Activated CD4-positive, alpha-beta T cell treated with anti-CD3 and anti-CD28 coated beads, Interleukin-2, amount 10 ng/mL, durations not matched to agents 7 days and 5 days (primary cell): ENCODE measurements around the gene NNT. TPM values are rescaled to one million over a fixed set of nuclear protein-coding genes. Genes with fewer than 3 reads are reported as not detected.
"Not testable (repeated sequence)": the region's sequence is repeated elsewhere in the genome, so short reads cannot be mapped to it uniquely, and the experiment has no call there.

Source experiments
- CTCF ChIA-PET: fragments of 350-600 bp; sonication (Branson Sonifier 250); formaldehyde crosslinking; loops from one replicate; lab custom pipeline; 2021; ENCODE audit warnings: antibody characterized with exemption; lab: Charles Lee
- POLR2A ChIA-PET: fragments of 350-600 bp; sonication (Branson Sonifier 250); formaldehyde crosslinking; loops from one replicate; lab custom pipeline; 2021; ENCODE audit warnings: antibody characterized with exemption; lab: Charles Lee
- DNase-seq: peaks from one replicate; pipeline ENCODE4 v3.0.0-alpha.2; 2020
- H3K27ac Mint-ChIP-seq: one replicate; pipeline ENCODE4 v1.8.0; 2021; ENCODE audit warnings: mild to moderate bottlenecking, moderate library complexity, mixed read lengths
- H3K27me3 Mint-ChIP-seq: one replicate; pipeline ENCODE4 v1.8.0; 2021; ENCODE audit warnings: mixed read lengths
- H3K36me3 Mint-ChIP-seq: one replicate; pipeline ENCODE4 v1.8.0; 2021; ENCODE audit warnings: low read depth, mixed read lengths
- H3K4me1 Mint-ChIP-seq: one replicate; pipeline ENCODE4 v1.8.0; 2021; ENCODE audit warnings: mixed read lengths
- H3K4me3 Mint-ChIP-seq: one replicate; pipeline ENCODE4 v1.8.0; 2021; ENCODE audit warnings: mild to moderate bottlenecking, moderate library complexity, mixed read lengths
- H3K9me3 Mint-ChIP-seq: one replicate; pipeline ENCODE4 v1.8.0; 2021; ENCODE audit warnings: mixed read lengths
- total RNA-seq, 2 experiments: library from RNA; stranded (reverse); gene quantifications; one replicate each; pipeline ENCODE4 v1.2.3, GENCODE V29; 2021

The NNT gene
- total RNA-seq, 2 experiments from 2014 or later: 101 to 108 TPM

- ChIA-PET POLR2A (no interaction called here), CTCF (no interaction called here)
- H3K4me3 Mint-ChIP-seq: no peak overlapping the region
- no peaks in the 10 kb centered on the region for H3K4me1 Mint-ChIP-seq
- no peak overlapping the region for H3K27ac Mint-ChIP-seq
- no peaks in the 10 kb centered on the region for H3K27me3 Mint-ChIP-seq
- H3K9me3 Mint-ChIP-seq: no peaks in the 10 kb centered on the region
- DNase-seq: no peak
- H3K36me3 Mint-ChIP-seq: peaks cover 12% of the 10 kb centered on the region
Observed at GRCh38 chr5:43589310-43589709, 13.7 kb upstream of the NNT start.

GRCh38 chr5:43590700-43591099, 12.3 kb upstream of the NNT start:
- Mint-ChIP-seq H3K9me3 (no peaks in the 10 kb centered on the region), H3K4me1 (no peaks in the 10 kb centered on the region), H3K36me3 (peaks cover 12% of the 10 kb centered on the region), H3K27ac (no peak overlapping the region), H3K4me3 (no peak overlapping the region), H3K27me3 (no peaks in the 10 kb centered on the region)
- CTCF ChIA-PET: interaction anchor here (1.3 kb wide), 1 partner anchor 10 kb away, joined by 5 read pairs; no protein-coding TSS in a partner anchor
- DNase-seq: no peak
- POLR2A ChIA-PET: interaction anchor here (0.5 to 0.6 kb wide), 2 partner anchors 12 to 25 kb away, joined by 3 read pairs; partner anchors contain the start of gene NNT

GRCh38 chr5:43592363-43592762, 10.6 kb upstream of the NNT start:
- H3K4me3 Mint-ChIP-seq: no peak overlapping the region
- H3K9me3 Mint-ChIP-seq: no peaks in the 10 kb centered on the region
- ChIA-PET CTCF (no interaction called here), POLR2A (no interaction called here)
- no peak for DNase-seq
- H3K27me3 Mint-ChIP-seq: no peaks in the 10 kb centered on the region
- no peaks in the 10 kb centered on the region for H3K4me1 Mint-ChIP-seq
- peaks cover 10% of the 10 kb centered on the region for H3K36me3 Mint-ChIP-seq
- H3K27ac Mint-ChIP-seq: no peak overlapping the region

- H3K4me3 Mint-ChIP-seq, H3K27ac Mint-ChIP-seq, DNase-seq, POLR2A ChIA-PET, H3K9me3 Mint-ChIP-seq, CTCF ChIA-PET, H3K27me3 Mint-ChIP-seq: not testable (repeated sequence)
- H3K36me3 Mint-ChIP-seq: peaks cover 20% of the 10 kb centered on the region
- peaks cover 16% of the 10 kb centered on the region for H3K4me1 Mint-ChIP-seq
Observed at GRCh38 chr5:43598927-43599326, 4.1 kb upstream of the NNT start.

GRCh38 chr5:43601454-43602260, 1.3 kb upstream of the NNT start:
- Mint-ChIP-seq H3K4me1 (peaks cover 32% of the 10 kb centered on the region), H3K27me3 (no peaks in the 10 kb centered on the region), H3K36me3 (peaks cover 35% of the 10 kb centered on the region), H3K27ac (peak overlapping the region; percentile 91), H3K9me3 (peaks cover 4% of the 10 kb centered on the region), H3K4me3 (peak overlapping the region; percentile 85)
- no peak for DNase-seq
- ChIA-PET POLR2A (no interaction called here), CTCF (interaction anchor here (0.6 to 1.6 kb wide), 2 partner anchors 11 to 1828 kb away, joined by 3 to 5 read pairs; no protein-coding TSS in a partner anchor)

GRCh38 chr5:43603344-43604217, 601 bp downstream of the NNT start:
- H3K27me3 Mint-ChIP-seq: no peaks in the 10 kb centered on the region
- ChIA-PET CTCF (interaction anchor here (0.6 to 1.5 kb wide), 6 partner anchors 8 to 498 kb away, joined by 3 to 5 read pairs (median 3); no protein-coding TSS in a partner anchor), POLR2A (interaction anchor here (0.7 to 1.1 kb wide), 2 partner anchors 13 to 120 kb away, joined by 3 to 5 read pairs; partner anchors contain the start of gene TMEM267)
- H3K4me3 Mint-ChIP-seq: peak overlapping the region; percentile 85
- peaks cover 6% of the 10 kb centered on the region for H3K9me3 Mint-ChIP-seq
- peaks cover 40% of the 10 kb centered on the region for H3K36me3 Mint-ChIP-seq
- H3K27ac Mint-ChIP-seq: peak overlapping the region; percentile 91
- peaks cover 43% of the 10 kb centered on the region for H3K4me1 Mint-ChIP-seq
- DNase-seq: peak; percentile 74

- Mint-ChIP-seq H3K36me3 (peaks cover 47% of the 10 kb centered on the region), H3K4me3 (peak overlapping the region; percentile 85), H3K27ac (no peak overlapping the region), H3K27me3 (no peaks in the 10 kb centered on the region), H3K9me3 (peaks cover 6% of the 10 kb centered on the region), H3K4me1 (peaks cover 49% of the 10 kb centered on the region)
- ChIA-PET POLR2A (interaction anchor here (1.1 kb wide), 1 partner anchor 121 kb away, joined by 5 read pairs; the partner anchor contains the start of gene TMEM267), CTCF (no interaction called here)
- DNase-seq: no peak
Observed at GRCh38 chr5:43604699-43605098, 1.7 kb downstream of the NNT start.

GRCh38 chr5:43606351-43606750, 3.4 kb downstream of the NNT start:
- ChIA-PET CTCF (interaction anchor here (1.2 kb wide), 1 partner anchor 9 kb away, joined by 3 read pairs; no protein-coding TSS in a partner anchor), POLR2A (no interaction called here)
- no peak overlapping the region for H3K4me3 Mint-ChIP-seq
- no peak overlapping the region for H3K27ac Mint-ChIP-seq
- no peak for DNase-seq
- H3K27me3 Mint-ChIP-seq: no peaks in the 10 kb centered on the region
- peaks cover 6% of the 10 kb centered on the region for H3K9me3 Mint-ChIP-seq
- peaks cover 51% of the 10 kb centered on the region for H3K4me1 Mint-ChIP-seq
- H3K36me3 Mint-ChIP-seq: peaks cover 58% of the 10 kb centered on the region

GRCh38 chr5:43608406-43608805, 5.4 kb downstream of the NNT start:
- no peaks in the 10 kb centered on the region for H3K27me3 Mint-ChIP-seq
- CTCF ChIA-PET: no interaction called here
- no peak for DNase-seq
- POLR2A ChIA-PET: interaction anchor here (0.7 kb wide), 1 partner anchor 1177 kb away, joined by 3 read pairs; no protein-coding TSS in a partner anchor
- peaks cover 67% of the 10 kb centered on the region for H3K36me3 Mint-ChIP-seq
- peaks cover 43% of the 10 kb centered on the region for H3K4me1 Mint-ChIP-seq
- H3K27ac Mint-ChIP-seq: no peak overlapping the region
- peaks cover 6% of the 10 kb centered on the region for H3K9me3 Mint-ChIP-seq
- no peak overlapping the region for H3K4me3 Mint-ChIP-seq

GRCh38 chr5:43609752-43610151, 6.8 kb downstream of the NNT start:
- ChIA-PET CTCF (interaction anchor here (0.6 to 1.3 kb wide), 3 partner anchors 11 to 301 kb away, joined by 3 to 4 read pairs (median 3); no protein-coding TSS in a partner anchor), POLR2A (no interaction called here)
- Mint-ChIP-seq H3K4me1 (peaks cover 35% of the 10 kb centered on the region), H3K36me3 (peaks cover 63% of the 10 kb centered on the region), H3K27me3 (no peaks in the 10 kb centered on the region), H3K27ac (peak overlapping the region; percentile 9), H3K9me3 (peaks cover 6% of the 10 kb centered on the region), H3K4me3 (no peak overlapping the region)
- peak; percentile 9 for DNase-seq

- no peak for DNase-seq
- no peak overlapping the region for H3K27ac Mint-ChIP-seq
- ChIA-PET CTCF (interaction anchor here (1.3 kb wide), 1 partner anchor 18 kb away, joined by 3 read pairs; no protein-coding TSS in a partner anchor), POLR2A (no interaction called here)
- H3K27me3 Mint-ChIP-seq: no peaks in the 10 kb centered on the region
- no peak overlapping the region for H3K4me3 Mint-ChIP-seq
- peaks cover 58% of the 10 kb centered on the region for H3K36me3 Mint-ChIP-seq
- H3K9me3 Mint-ChIP-seq: no peaks in the 10 kb centered on the region
- peaks cover 17% of the 10 kb centered on the region for H3K4me1 Mint-ChIP-seq
Observed at GRCh38 chr5:43613370-43613769, 10.4 kb downstream of the NNT start.

- H3K9me3 Mint-ChIP-seq: no peaks in the 10 kb centered on the region
- no peak for DNase-seq
- no peak overlapping the region for H3K27ac Mint-ChIP-seq
- ChIA-PET CTCF (interaction anchor here (0.7 to 1.3 kb wide), 3 partner anchors 12 to 16 kb away, joined by 3 to 5 read pairs (median 3); partner anchors contain the start of gene NNT), POLR2A (interaction anchor here (0.7 kb wide), 1 partner anchor 25 kb away, joined by 3 read pairs; no protein-coding TSS in a partner anchor)
- H3K27me3 Mint-ChIP-seq: no peaks in the 10 kb centered on the region
- H3K4me1 Mint-ChIP-seq: peaks cover 5% of the 10 kb centered on the region
- peaks cover 55% of the 10 kb centered on the region for H3K36me3 Mint-ChIP-seq
- H3K4me3 Mint-ChIP-seq: no peak overlapping the region
Observed at GRCh38 chr5:43615445-43616184, 12.6 kb downstream of the NNT start.
